H1 (cell line): Measurements from ENCODE around the gene TSC2. TPM values are rescaled to one million over a fixed set of nuclear protein-coding genes. Genes with fewer than 3 reads are reported as not detected.

ENCODE experiments used
- CTCF ChIA-PET: fragments of 300-600 bp; sonication (Branson Sonifier 250); formaldehyde crosslinking; loops from one replicate; lab custom pipeline; 2021; ENCODE audit not compliant: partially characterized antibody; lab: Charles Lee
- POLR2A ChIA-PET: fragments of 300-600 bp; sonication (Branson Sonifier 250); formaldehyde crosslinking; loops from one replicate; lab custom pipeline; 2021; ENCODE audit warnings: inconsistent platforms; ENCODE audit not compliant: partially characterized antibody; lab: Charles Lee
- DNase-seq, 2 experiments: peaks; one replicate each; pipeline versions ENCODE4 v3.0.0 to v3.0.0-alpha.2; 2010 to 2022; ENCODE audit warnings: low spot score in 2 of 2, low read depth in 1 of 2, mixed read lengths in 1 of 2
- FAIRE-seq: peaks from 2 replicates; lab custom pipeline; 2011; peaks lifted over from hg19 to GRCh38; lab: Jason Lieb, UNC
- H2AFZ ChIP-seq: 2 replicates; pipeline ENCODE4 v1.8.1; 2012; ENCODE audit warnings: low read length, inconsistent platforms
- H2AK5ac ChIP-seq: 2 replicates; pipeline ENCODE4 v1.6.1; 2013; ENCODE audit warnings: low read depth, low read length
- H2BK120ac ChIP-seq: replicated peaks from 2 replicates; pipeline ENCODE3; 2013; ENCODE audit warnings: low read depth, low read length, inconsistent platforms
- H2BK12ac ChIP-seq: 2 replicates; pipeline ENCODE4 v1.6.1; 2013; ENCODE audit warnings: low read depth, low read length
- H2BK15ac ChIP-seq: 2 replicates; pipeline ENCODE4 v1.6.1; 2013; ENCODE audit warnings: low read length
- H2BK20ac ChIP-seq: 2 replicates; pipeline ENCODE4 v1.6.1; 2013; ENCODE audit warnings: low read length
- H2BK5ac ChIP-seq: 2 replicates; pipeline ENCODE4 v1.6.1; 2013; ENCODE audit warnings: low read depth, low read length
- H3K14ac ChIP-seq: 2 replicates; pipeline ENCODE4 v1.6.1; 2013; ENCODE audit warnings: inconsistent platforms; ENCODE audit not compliant: insufficient read length
- H3K18ac ChIP-seq: 2 replicates; pipeline ENCODE4 v1.6.1; 2013; ENCODE audit warnings: low read length; ENCODE audit errors: extremely low read depth
- H3K23ac ChIP-seq: 2 replicates; pipeline ENCODE4 v1.6.1; 2013; ENCODE audit warnings: inconsistent platforms; ENCODE audit not compliant: insufficient read length
- H3K23me2 ChIP-seq: 2 replicates; pipeline ENCODE4 v1.6.1; 2013; ENCODE audit warnings: low read depth, low read length
- H3K27ac ChIP-seq: 2 replicates; pipeline ENCODE4 v1.6.1; 2011; ENCODE audit warnings: low read depth, low read length, inconsistent platforms
- H3K27me3 ChIP-seq, 4 experiments: replicated peaks in 1 of 4; 1 replicate in 1 of 4; 2 replicates in 3 of 4; pipeline versions ENCODE4 v1.6.1 to v1.8.1; 2011 to 2013; ENCODE audit warnings: low read length in 3 of 4, mild to moderate bottlenecking in 3 of 4, inconsistent platforms in 2 of 4, mixed read lengths in 2 of 4, moderate library complexity in 1 of 4; ENCODE audit not compliant: control insufficient read depth in 3 of 4, insufficient read depth in 3 of 4; ENCODE audit errors: extremely low read depth in 1 of 4
- H3K36me3 ChIP-seq, 4 experiments: 2 replicates each; pipeline versions ENCODE4 v1.6.1 to v1.8.1; 2011 to 2013; ENCODE audit warnings: mild to moderate bottlenecking in 4 of 4, low read length in 3 of 4, moderate library complexity in 2 of 4, control low read depth in 1 of 4, inconsistent platforms in 1 of 4; ENCODE audit not compliant: insufficient read depth in 4 of 4, control insufficient read depth in 2 of 4
- H3K4ac ChIP-seq: replicated peaks from 2 replicates; pipeline ENCODE3; 2013; ENCODE audit warnings: low read length, low read depth, mixed read lengths, inconsistent platforms; ENCODE audit not compliant: insufficient read length
- H3K4me1 ChIP-seq, 4 experiments: replicated peaks in 1 of 4; 1 replicate in 1 of 4; 2 replicates in 3 of 4; pipeline versions ENCODE4 v1.6.1 to v1.8.1; 2011 to 2013; ENCODE audit warnings: low read length in 3 of 4, inconsistent platforms in 2 of 4, mixed read lengths in 1 of 4; ENCODE audit not compliant: insufficient read depth in 4 of 4, control insufficient read depth in 3 of 4
- H3K4me2 ChIP-seq, 2 experiments: 2 replicates each; pipeline versions ENCODE4 v1.6.1 to v1.8.1; 2011 to 2013; ENCODE audit warnings: low read depth in 2 of 2, low read length in 2 of 2, control low read depth in 1 of 2, inconsistent platforms in 1 of 2, mild to moderate bottlenecking in 1 of 2; ENCODE audit not compliant: insufficient read depth in 1 of 2
- H3K4me3 ChIP-seq, 4 experiments: fragments of 200-600, 300-600 bp in 1 of 4; sonication (generic), shearing (Covaris generic), sonication (Bioruptor Twin) in 1 of 4; 2 replicates each; pipeline versions ENCODE4 v1.5.1 to v1.8.1; 2011 to 2016; ENCODE audit warnings: low read length in 4 of 4, low read depth in 3 of 4, control low read depth in 2 of 4, inconsistent platforms in 2 of 4, mild to moderate bottlenecking in 2 of 4, mixed read lengths in 1 of 4, moderate library complexity in 1 of 4; ENCODE audit not compliant: insufficient read depth in 2 of 4; ENCODE audit errors: extremely low read depth in 1 of 4
- H3K56ac ChIP-seq: replicated peaks from 2 replicates; pipeline ENCODE3; 2013; ENCODE audit warnings: low read depth, mild to moderate bottlenecking, mixed read lengths, low read length, inconsistent platforms; ENCODE audit not compliant: insufficient read length
- H3K79me1 ChIP-seq: 2 replicates; pipeline ENCODE4 v1.6.1; 2013; ENCODE audit warnings: low read depth, low read length, control low read depth
- H3K79me2 ChIP-seq, 2 experiments: 2 replicates each; pipeline versions ENCODE4 v1.6.1 to v1.8.1; 2012 to 2013; ENCODE audit warnings: low read length in 2 of 2, mild to moderate bottlenecking in 2 of 2, inconsistent platforms in 1 of 2; ENCODE audit not compliant: insufficient read depth in 2 of 2, control insufficient read depth in 1 of 2
- H3K9ac ChIP-seq, 4 experiments: replicated peaks in 1 of 4; 1 replicate in 1 of 4; 2 replicates in 3 of 4; pipeline versions ENCODE4 v1.6.1 to v1.8.1; 2011 to 2013; ENCODE audit warnings: low read depth in 3 of 4, low read length in 3 of 4, control low read depth in 2 of 4, mild to moderate bottlenecking in 2 of 4, moderate library complexity in 2 of 4, inconsistent platforms in 1 of 4; ENCODE audit errors: extremely low read depth in 1 of 4
- H3K9me3 ChIP-seq, 2 experiments: 2 replicates each; pipeline versions ENCODE4 v1.6.1 to v1.8.1; 2012 to 2013; ENCODE audit warnings: mild to moderate bottlenecking in 2 of 2, moderate library complexity in 2 of 2, control low read depth in 1 of 2, inconsistent platforms in 1 of 2, low read depth in 1 of 2, low read length in 1 of 2, mixed read lengths in 1 of 2; ENCODE audit not compliant: insufficient read depth in 2 of 2
- H4K20me1 ChIP-seq, 2 experiments: replicated peaks in 1 of 2; 2 replicates each; pipeline versions ENCODE3 to v1.8.1; 2011 to 2013; ENCODE audit warnings: inconsistent platforms in 2 of 2, low read length in 2 of 2, mild to moderate bottlenecking in 1 of 2; ENCODE audit not compliant: insufficient read depth in 2 of 2, control insufficient read depth in 1 of 2
- H4K5ac ChIP-seq: 2 replicates; pipeline ENCODE4 v1.6.1; 2013; ENCODE audit warnings: low read length, low read depth, mixed read lengths, inconsistent platforms; ENCODE audit not compliant: insufficient read length
- H4K8ac ChIP-seq: 2 replicates; pipeline ENCODE4 v1.8.0; 2013; ENCODE audit warnings: mild to moderate bottlenecking, moderate library complexity, low read length, inconsistent platforms; ENCODE audit not compliant: insufficient read depth; ENCODE audit errors: extremely low read depth
- H4K91ac ChIP-seq: replicated peaks from 2 replicates; pipeline ENCODE3; 2013; ENCODE audit warnings: low read length, mixed read lengths, inconsistent platforms; ENCODE audit not compliant: insufficient read length
- EGR1 ChIP-seq: IDR thresholded peaks from 2 replicates; pipeline ENCODE4 v1.6.1; 2011; ENCODE audit warnings: low read depth, low read length, borderline replicate concordance
- RBBP5 ChIP-seq: IDR thresholded peaks from 2 replicates; pipeline ENCODE4 v1.7.1; 2012; ENCODE audit warnings: low read depth, mild to moderate bottlenecking, inconsistent platforms, low read length, moderate library complexity, borderline replicate concordance
- SRF ChIP-seq: IDR thresholded peaks from 2 replicates; pipeline ENCODE4 v1.6.1; 2011; ENCODE audit warnings: mild to moderate bottlenecking, low read depth, low read length, moderate library complexity
- WGBS, 2 experiments: shearing (Covaris generic) in 1 of 2; methylation state at CpG; one replicate each; pipeline versions ENCODE4 v1.1.6 to v1.1.7; 2013 to 2015; ENCODE audit warnings: low lambda C conversion rate in 2 of 2, mixed read lengths in 2 of 2, inconsistent platforms in 1 of 2, low coverage in 1 of 2, missing lambda C conversion rate in 1 of 2; ENCODE audit not compliant: insufficient replicate concordance in 2 of 2, insufficient coverage in 1 of 2, insufficient read length in 1 of 2; ENCODE audit errors: extremely low coverage in 1 of 2, missing lambda C conversion rate in 1 of 2; 5-methylcytosine and 5-hydroxymethylcytosine counted together
- polyA plus RNA-seq, 7 experiments: library from polyadenylated mRNA; depleted of rRNA in 3 of 7; stranded (reverse) in 5 of 7; unstranded in 2 of 7; fragments of >200 nt in 5 of 7; fragments of 200-250 nt in 2 of 7; gene quantifications; 1 replicate in 5 of 7; 2 replicates in 1 of 7; 4 replicates in 1 of 7; pipeline versions ENCODE4 v1.2.1 to v1.2.3, GENCODE V29; 2011 to 2013; ENCODE audit warnings: missing spikeins in 2 of 7, mixed read lengths in 2 of 7
- total RNA-seq: library from RNA; stranded (reverse); fragmentation: NEBNext Ultra II Directional; extraction: Animal tissue kit (Norgen Biotek cat#: 25700); gene quantifications from 2 replicates; pipeline ENCODE4 v1.2.1, GENCODE V29; 2021

Gene TSC2
- total and polyA plus RNA-seq, 2 of the 8 experiments (the other 6 are each of a cell fraction or from before 2014, with no cell fraction given), result 65.9 to 96.6 TPM

GRCh38 chr16:2019518-2019920 is 28.3 kb upstream of the TSC2 start, which contains the start of gene NPW:
NPW (plus strand) TSS chr16:2019785.
- H3K56ac ChIP-seq, result no peak within 1 kb of the TSS
- no peaks in the 10 kb centered on the region for H3K79me2 ChIP-seq
- no peak within 1 kb of the TSS for H4K91ac ChIP-seq
- peak within 1 kb of the TSS; percentile 71 to 79 for H3K4me2 ChIP-seq
- peak within 1 kb of the TSS; percentile 46 for H4K8ac ChIP-seq
- no peak within 1 kb of the TSS for H4K5ac ChIP-seq
- H3K36me3 ChIP-seq, result peaks cover 0 to 5% (median 0%) of the 10 kb centered on the region in 4 experiments; a peak in 1 of 8 replicates
- H2AK5ac ChIP-seq, result no peak within 1 kb of the TSS
- H2AFZ ChIP-seq, result peak within 1 kb of the TSS; percentile 6; the same call in 1 of the 2 replicates
- 5% methylated on average over 20 of the region's 33 CpGs; no CpG with 5 or more reads in 1 of the 2 experiments for WGBS, 2 experiments
- H3K23ac ChIP-seq, result no peak within 1 kb of the TSS
- peak within 1 kb of the TSS; percentile 3; the same call in 1 of the 2 replicates for H3K18ac ChIP-seq
- no peaks in the 10 kb centered on the region for H4K20me1 ChIP-seq
- 0 out of 2 replicates have a peak, but pooled peaks have one; percentile 15 for TF ChIP-seq RBBP5
- peak; percentile 73; the same call in 1 of the 2 replicates for TF ChIP-seq EGR1
- TF ChIP-seq SRF, result no peak
- H3K4me3 ChIP-seq, result peak within 1 kb of the TSS; percentile 21 to 59 (median 29); a peak in 7 of 8 replicates
- H2BK120ac ChIP-seq, result no peak within 1 kb of the TSS
- H3K27me3 ChIP-seq, result peaks cover 22 to 38% (median 32%) of the 10 kb centered on the region in 4 experiments
- no peak within 1 kb of the TSS for H2BK15ac ChIP-seq
- no peak within 1 kb of the TSS; a peak in 2 of 7 replicates for H3K9ac ChIP-seq
- no peaks in the 10 kb centered on the region for H3K9me3 ChIP-seq
- CTCF ChIA-PET, result interaction anchor here (0.9 to 7.5 kb wide), 11 partner anchors 11 to 127 kb away, joined by 3 to 55 read pairs (median 5); no protein-coding TSS in a partner anchor
- no peak within 1 kb of the TSS for H2BK5ac ChIP-seq
- H3K79me1 ChIP-seq, result no peaks in the 10 kb centered on the region
- H2BK20ac ChIP-seq, result no peak within 1 kb of the TSS
- no peak within 1 kb of the TSS for H3K27ac ChIP-seq
- H3K14ac ChIP-seq, result no peak within 1 kb of the TSS
- POLR2A ChIA-PET, result interaction anchor here (1.0 to 2.0 kb wide), 8 partner anchors 11 to 135 kb away, joined by 3 to 9 read pairs (median 5); partner anchors contain the start of genes RPS2 and TRAF7
- no peak within 1 kb of the TSS for H3K4ac ChIP-seq
- peaks cover 8% of the 10 kb centered on the region; the same call in 1 of the 2 replicates for H3K23me2 ChIP-seq
- H3K4me1 ChIP-seq, result peaks cover 0 to 21% (median 8%) of the 10 kb centered on the region in 4 experiments; a peak in 5 of 7 replicates
- no peak for FAIRE-seq
- H2BK12ac ChIP-seq, result no peak within 1 kb of the TSS; the same call in 1 of the 2 replicates
- DNase-seq, result peak in 1 of 2 experiments; percentile 78
